HG03460 (cell line): ENCODE data around the gene UBE2H.
"Not testable (repeated sequence)": the region's sequence is repeated elsewhere in the genome, so short reads cannot be mapped to it uniquely, and the experiment has no call there.

Source experiments
- ATAC-seq: cut with Tn5 transposase; IDR thresholded peaks from one replicate; pipeline ENCODE4 v1.9.1; 2021; ENCODE audit not compliant: unreplicated experiment

The UBE2H gene

GRCh38 chr7:129824291-129825208 lies 128.2 kb downstream of the UBE2H start:
- ATAC-seq, result peak; percentile 45

GRCh38 chr7:129823143-129823542 lies 129.6 kb downstream of the UBE2H start:
- not testable (repeated sequence) for ATAC-seq

GRCh38 chr7:129821476-129821875 lies 131.3 kb downstream of the UBE2H start:
- ATAC-seq, result no peak

- ATAC-seq, result no peak
Observed at GRCh38 chr7:129816742-129817141, 136.0 kb downstream of the UBE2H start.

GRCh38 chr7:129807863-129808262 lies 144.9 kb downstream of the UBE2H start:
- ATAC-seq, result no peak

- no peak for ATAC-seq
Observed at GRCh38 chr7:129804890-129805719, 147.7 kb downstream of the UBE2H start.

GRCh38 chr7:129804111-129804889 lies 148.5 kb downstream of the UBE2H start:
- ATAC-seq, result no peak

GRCh38 chr7:129803546-129804081 lies 149.1 kb downstream of the UBE2H start:
- ATAC-seq, result no peak

GRCh38 chr7:129801882-129802281 lies 150.9 kb downstream of the UBE2H start:
- ATAC-seq, result no peak

GRCh38 chr7:129800901-129801300 lies 151.9 kb downstream of the UBE2H start:
- no peak for ATAC-seq

GRCh38 chr7:129799350-129799955 lies 153.3 kb downstream of the UBE2H start:
- no peak for ATAC-seq

- no peak for ATAC-seq
Observed at GRCh38 chr7:129798616-129799349, 154.0 kb downstream of the UBE2H start.

- ATAC-seq, result no peak
Observed at GRCh38 chr7:129797214-129797789, 155.5 kb downstream of the UBE2H start.

GRCh38 chr7:129796186-129796775 lies 156.5 kb downstream of the UBE2H start:
- no peak for ATAC-seq

- not testable (repeated sequence) for ATAC-seq
Observed at GRCh38 chr7:129794461-129794860, 158.3 kb downstream of the UBE2H start.

GRCh38 chr7:129793506-129794310 lies 159.1 kb downstream of the UBE2H start:
- ATAC-seq, result no peak

GRCh38 chr7:129792721-129793120 lies 160.0 kb downstream of the UBE2H start:
- ATAC-seq, result no peak

GRCh38 chr7:129790136-129790535 lies 162.6 kb downstream of the UBE2H start:
- ATAC-seq, result no peak
